ENCODE measurements around the gene USB1.
"Not testable (repeated sequence)": the region's sequence is repeated elsewhere in the genome, so short reads cannot be mapped to it uniquely, and the experiment has no call there.

Gene USB1

DNA sequence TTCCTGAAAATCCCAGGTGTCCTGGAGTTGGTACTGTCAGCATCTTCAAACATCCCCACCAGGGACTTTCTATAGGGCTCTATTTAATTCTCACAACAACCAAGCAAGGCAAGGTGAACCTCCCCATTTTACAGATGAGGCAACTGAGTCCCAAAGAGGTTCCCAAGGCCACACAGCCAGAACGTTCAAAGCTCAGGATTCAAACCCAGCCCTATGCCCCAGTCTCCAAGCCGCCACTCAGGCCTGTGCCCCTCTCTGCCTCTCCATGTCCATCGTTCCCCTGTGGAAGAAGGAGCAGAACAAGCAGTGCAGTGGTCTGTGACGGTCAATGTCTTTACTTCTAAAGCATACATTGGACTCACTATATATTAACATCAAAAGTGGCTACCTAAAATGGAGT lies 6.8 kb upstream of the USB1 start:
- DNase-seq (ENCODE audit: low read depth in 2 of 2) = no peak

DNA sequence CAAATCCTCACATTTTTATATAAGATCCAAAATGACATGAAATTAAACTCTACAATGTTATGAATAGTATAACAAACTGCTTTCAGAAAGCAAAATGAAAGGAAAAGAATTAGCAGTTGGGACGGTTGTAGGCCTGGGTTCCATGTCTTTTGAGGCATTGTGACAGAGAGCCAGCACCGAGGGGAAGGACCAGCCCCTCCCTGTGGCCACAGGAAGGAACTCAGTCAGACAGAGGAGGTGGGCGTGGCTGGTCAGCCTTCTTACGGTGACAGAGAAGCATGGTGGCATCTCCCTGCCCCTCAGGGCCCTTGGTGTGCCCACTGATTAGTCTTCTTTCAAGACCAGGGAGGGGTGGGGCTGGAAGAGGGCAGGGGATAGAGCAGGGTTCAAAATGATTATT lies 6.4 kb upstream of the USB1 start:
- DNase-seq (ENCODE audit: low read depth in 2 of 2) = no peak

DNA sequence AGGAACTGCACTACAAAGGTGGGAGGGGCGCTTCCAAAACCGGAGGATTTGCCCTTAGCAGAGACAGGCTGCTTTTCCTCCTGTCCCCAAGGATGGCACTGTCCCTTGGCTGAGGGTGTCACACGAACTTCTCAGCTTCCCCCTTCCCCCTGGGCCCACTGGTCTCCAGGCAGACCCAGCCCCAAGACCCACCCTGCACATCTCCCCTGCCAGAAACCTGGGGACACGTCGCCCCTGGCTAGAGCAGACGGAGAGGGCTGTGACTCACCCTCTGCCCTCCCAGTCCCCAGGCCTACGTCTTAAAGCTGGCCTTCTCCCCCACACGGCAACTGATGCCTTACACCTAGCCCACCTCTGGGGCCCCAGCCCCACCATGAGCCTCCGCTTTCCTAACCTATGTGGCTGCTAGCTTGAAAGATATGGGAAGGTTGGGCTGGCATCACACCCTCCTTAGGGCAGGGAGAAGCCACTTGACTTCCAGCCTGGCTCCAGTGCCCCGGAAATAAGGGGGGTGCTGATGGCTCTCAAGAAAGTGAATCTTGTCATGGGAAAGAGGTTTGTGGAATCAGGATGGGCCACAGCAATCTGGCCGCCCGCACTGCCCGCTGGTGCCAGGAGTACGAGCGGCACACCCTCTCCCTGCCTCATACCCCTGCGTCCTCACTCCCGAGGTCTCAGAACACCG lies 5.3 kb upstream of the USB1 start:
- no peak for DNase-seq (ENCODE audit: low read depth in 2 of 2)

DNA sequence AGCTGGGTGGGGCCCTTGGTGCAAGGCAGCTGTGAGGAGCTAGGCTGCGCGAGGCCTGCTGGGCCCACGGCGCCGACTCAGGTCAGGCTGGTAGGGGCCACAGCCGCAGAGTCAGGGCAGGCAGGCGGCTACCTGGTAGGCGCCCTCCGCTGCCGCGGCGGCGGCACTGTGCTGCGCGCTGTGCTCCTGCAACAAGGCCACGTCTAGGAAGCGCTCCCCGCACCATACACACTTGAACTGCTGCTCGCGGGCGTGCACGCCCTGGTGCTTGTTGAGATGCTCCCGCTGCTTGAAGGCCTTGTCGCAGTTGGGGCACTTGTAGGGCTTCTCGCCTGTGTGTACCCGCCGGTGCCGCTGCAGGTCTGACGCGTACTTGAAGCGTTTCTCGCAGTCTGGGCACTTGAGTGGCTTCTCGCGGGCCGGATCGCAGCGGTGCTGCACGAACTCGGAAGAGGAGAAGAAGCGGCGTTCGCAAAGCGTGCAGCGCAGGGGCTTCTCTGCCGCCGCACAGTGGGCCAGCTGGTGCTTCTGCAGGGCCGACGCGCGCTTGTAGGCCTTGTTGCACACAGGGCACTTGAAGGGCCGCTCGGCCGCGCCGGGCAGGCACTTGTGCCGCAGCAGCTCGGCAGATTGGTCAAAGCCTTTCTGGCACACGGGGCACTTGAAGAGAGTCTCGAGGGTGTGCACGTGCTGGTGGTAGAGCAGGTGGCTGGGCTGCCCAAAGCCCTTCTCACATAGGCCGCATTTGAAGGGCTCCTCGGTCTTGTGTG lies 4.6 kb upstream of the USB1 start:
- DNase-seq (ENCODE audit: low read depth in 2 of 2) = no peak

DNA sequence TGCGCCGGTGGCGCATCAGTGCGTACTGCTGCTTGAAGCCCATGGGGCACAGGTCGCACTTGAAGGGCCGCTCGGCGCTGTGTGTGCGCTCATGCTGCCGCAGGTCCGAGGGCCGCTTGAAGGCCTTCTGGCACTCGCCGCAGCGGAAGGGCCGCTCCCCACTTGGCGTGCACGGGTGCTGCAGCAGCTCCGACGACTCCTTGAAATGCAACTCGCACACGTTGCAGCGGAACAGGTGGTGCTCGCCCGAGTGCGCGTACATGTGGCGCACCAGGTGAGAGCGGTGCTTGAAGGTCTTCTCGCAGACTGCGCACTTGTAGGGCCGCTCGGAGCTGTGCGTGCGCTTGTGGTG lies 4.1 kb upstream of the USB1 start:
- DNase-seq (ENCODE audit: low read depth in 2 of 2) = no peak

DNA sequence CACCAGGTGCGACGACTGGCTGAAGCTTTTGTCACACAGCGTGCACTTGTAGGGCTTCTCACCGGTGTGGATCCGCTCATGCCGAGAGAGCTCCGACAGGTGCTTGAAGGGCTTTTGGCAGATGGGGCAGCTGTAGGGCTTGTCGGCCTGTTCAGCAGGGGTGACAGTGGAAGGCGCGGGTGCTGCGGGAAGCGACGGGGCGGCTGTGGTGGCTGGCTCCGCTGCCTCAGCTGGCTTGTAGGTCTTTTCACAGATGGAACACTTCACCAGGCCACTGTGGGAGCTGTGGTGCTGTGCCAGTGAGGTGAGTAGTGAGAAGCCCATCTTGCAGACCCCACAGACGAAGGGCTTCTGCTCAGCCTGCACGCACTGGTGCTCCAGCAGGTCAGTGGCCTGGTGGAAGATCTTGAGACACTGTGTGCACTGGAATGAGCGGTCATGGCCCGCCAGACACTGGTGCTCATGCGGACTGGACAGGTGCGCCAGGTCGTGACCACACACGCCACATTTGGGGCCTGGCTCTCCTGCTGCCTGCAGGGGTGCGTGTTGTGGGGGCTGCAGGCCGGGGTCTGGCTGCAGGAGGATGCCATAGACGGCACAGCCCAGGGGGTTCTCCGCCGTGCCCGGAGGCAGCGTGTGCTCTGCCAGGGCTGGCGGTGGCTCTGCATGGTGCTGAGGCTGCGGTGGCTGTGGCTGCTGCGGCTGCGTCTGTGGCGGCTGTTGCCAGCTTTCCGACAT lies 3.5 kb upstream of the USB1 start:
- DNase-seq (ENCODE audit: low read depth in 2 of 2) = no peak

DNA sequence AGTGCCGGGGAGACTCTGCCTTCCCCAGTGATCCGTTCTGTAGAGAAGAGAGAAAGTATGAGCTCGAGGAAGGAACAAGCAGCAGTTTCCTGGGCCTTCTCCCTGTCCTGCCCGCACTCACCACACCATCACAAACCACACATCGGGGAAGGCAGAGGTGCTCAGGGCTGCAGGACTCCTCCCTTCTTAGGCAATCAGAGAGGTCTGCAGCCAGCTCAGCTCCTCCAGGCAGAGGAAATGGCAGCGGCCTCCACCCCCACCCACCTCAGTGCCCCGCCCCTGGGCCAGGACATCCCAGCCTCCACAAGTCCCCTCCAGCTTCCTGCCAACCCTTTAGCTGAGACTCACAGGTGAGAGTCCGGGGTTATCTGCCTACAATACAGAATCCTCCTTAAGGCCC lies 2.7 kb upstream of the USB1 start:
- peak in 1 of 2 experiments; percentile 55 for DNase-seq (ENCODE audit: low read depth in 2 of 2)

DNA sequence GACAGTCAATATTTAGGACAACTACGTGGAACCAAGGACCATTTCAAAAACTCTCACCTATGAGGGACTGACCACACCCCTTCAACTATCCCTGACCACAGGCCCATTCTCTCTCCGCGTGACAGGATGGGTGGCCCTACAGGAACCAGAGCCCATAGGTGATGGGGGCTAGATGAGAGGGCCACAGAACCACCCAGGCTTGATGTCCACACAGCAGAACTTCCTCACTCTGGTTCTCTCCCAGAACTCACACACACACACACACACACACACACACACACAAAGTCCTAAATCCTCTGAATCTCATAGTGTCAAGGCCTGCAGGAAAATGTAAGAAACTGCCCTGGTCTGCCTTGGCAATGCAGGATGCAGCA lies 2.2 kb upstream of the USB1 start:
- DNase-seq (ENCODE audit: low read depth in 2 of 2) = no peak

DNA sequence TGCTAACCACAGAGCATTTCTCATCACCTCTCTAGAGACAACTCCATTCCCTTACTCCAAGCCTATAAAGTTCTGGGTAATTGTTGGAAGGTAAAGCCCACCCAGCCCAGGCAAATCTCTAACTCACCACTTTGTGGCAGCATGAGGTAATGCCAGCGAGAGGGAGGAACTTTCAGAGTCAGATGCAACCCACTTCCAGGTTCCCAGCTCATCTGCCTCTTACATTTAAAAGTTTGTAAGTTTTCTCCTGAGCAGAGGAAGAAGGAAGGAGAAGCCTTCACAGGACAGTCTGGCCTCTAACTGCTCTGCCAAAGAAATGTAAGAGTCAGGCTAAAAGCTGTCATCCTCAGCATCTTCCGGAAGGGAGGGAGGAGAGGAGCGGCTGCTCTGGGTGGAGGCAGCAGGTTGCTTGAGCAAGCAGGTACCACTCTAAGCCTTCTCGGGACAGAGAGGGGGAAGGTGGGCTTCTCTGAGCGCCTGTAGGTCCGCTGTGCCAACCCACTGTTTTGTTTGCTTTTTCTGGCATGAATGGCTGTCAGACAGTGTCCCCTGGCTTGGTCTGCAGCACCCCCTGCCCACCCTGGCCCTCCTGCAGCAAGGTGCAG lies 1.7 kb upstream of the USB1 start:
- DNase-seq (ENCODE audit: low read depth in 2 of 2) = no peak

DNA sequence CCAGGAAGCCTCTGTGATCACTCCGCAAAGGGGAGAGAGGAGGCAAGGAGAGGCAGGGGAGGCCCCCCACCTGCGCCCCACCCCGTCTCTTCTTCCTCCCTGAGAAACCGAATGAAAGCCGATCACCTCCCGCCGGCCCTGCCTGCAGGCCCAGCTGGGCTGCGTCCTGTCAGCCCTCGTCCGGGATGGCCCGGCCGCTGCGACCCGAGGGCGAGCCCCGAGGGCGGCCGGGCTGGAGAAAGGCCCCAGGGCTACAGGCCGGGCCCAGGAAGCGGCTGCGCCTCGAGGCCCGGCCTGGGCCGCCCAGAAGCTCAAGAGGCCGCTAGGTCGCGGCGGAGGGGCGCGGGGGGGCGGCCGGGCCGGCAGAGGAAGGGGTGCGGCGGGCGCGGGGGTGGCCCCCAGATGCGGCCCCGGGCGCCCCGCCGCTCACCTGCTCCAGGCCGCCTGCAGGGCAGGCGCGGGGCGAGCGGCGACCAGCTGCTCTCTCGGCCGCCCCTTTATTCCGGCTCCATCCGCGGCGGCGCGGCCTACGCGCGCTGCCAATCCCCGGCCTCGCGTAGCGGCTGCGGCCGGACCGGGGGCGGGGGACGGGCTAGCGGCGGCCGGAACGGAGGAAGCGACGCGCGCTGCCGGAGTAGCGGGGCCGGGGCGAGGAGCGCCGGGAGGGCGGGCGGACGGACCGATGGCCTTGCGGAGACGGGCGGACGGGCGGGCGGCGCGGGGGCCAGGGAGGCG lies 1.1 kb upstream of the USB1 start, which contains the start of gene ZNF319:
TSS of gene ZNF319 (minus strand) at position 702 of the 735 bp plus-strand sequence. CDS start 2,407 bp downstream, outside the sequence.
- DNase-seq (ENCODE audit: low read depth in 2 of 2) = no peak

DNA sequence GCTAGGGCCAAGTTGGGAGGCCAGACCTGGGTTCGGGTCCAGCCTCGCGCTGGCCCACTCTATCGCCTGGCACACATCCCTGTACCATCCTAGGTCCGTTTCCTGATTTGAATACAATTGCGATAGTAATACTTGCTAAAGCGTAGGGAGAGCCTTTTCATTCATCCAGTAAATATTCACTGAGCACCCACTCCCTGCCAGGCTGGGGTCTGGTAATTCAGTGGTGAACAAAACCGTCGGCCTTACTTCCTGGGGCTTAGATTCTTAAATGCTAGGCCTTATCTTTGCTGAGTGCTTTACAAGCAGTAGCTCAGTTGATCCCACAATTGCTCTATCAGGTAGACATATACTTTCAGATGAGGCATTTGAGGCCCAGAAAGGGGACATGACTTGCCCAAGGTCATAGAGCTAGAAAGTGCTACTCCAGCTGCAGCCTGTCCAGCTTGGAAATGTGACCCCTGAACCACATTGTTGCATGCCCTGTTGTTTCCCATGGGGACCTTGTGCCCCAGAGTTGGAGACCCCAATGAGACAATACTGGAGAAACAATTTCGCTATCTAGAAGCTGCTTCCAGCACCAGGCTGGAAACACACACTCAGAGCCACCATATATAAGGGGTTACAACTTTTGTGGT lies 691 bp downstream of the USB1 start:
- DNase-seq (ENCODE audit: low read depth in 2 of 2) = no peak

DNA sequence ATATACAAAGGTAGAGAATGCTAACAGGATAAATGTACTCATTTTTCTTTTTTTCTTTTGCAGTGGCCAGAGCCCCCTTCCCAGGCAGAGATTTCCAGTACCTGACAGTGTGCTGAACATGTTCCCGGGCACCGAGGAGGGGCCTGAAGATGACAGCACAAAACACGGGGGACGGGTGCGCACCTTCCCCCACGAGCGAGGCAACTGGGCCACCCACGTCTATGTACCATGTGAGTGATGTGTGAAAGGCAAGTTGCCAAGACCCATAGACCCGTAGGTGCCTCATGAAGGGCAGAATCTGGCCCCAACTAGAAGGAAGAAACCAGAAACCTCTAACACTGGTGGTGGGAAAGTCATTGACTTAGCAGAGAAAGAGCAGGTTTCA lies 1.2 kb downstream of the USB1 start:
- DNase-seq (ENCODE audit: low read depth in 2 of 2) = no peak

DNA sequence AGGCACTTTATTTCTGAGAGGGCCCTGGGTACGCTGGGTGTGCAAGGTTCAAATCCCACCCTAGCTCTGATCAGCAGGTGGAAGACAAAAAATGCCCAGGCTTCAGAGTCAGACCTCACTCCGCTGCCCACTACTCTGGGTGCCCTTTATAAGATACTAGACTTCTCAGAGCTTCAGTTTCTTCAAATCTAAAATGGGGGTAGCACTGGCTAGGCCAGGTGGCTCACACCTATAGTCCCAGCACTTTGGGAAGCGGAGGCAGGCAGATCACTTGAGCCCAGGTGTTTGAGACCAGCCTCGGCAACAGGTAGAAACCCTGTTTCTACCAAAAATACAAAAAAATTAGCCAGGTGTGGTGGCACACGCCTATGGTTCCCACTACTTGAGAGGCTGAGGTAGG lies 1.7 kb downstream of the USB1 start:
- DNase-seq (ENCODE audit: low read depth in 2 of 2) = no peak

DNA sequence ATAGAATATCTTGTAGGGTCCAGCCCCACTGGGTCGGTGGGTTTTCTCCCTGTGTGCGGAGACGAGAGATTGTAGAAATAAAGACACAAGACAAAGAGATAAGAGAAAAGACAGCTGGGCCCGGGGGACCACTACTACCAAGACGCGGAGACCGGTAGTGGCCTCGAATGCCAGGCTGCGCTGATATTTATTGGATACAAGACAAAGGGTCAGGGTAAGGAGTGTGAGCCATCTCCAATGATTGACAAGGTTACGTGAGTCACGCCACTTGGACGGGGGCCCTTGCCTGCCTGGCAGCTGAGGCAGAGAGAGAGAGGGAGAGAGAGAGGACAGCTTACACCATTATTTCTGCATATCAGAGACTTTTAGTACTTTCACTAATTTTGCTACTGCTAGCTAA lies 3.5 kb downstream of the USB1 start:
- DNase-seq (ENCODE audit: low read depth in 2 of 2) = not testable (repeated sequence)

DNA sequence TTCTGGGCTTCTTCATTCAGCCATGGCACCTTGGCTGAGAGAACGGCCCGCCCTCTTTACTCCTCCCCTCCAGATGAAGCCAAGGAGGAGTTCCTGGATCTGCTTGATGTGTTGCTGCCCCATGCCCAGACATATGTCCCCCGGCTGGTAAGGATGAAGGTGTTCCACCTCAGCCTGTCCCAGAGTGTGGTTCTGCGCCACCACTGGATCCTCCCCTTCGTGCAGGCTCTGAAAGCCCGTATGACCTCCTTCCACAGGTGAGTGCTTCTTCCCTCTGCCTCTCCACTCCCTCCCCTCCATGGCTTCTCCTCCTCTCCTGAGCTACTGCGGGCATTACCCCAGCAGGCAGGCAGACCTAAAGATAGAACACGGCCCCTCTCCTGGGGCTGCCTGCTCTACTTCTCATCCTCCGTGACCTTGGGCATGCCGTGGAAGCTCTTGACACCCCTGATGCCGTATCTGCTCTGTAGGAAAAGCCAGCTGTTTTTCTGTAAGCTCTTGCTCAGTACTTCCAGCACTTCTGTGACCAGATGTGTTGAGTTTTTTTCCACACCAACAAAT lies 8.7 kb downstream of the USB1 start:
- DNase-seq (ENCODE audit: low read depth in 2 of 2) = no peak

DNA sequence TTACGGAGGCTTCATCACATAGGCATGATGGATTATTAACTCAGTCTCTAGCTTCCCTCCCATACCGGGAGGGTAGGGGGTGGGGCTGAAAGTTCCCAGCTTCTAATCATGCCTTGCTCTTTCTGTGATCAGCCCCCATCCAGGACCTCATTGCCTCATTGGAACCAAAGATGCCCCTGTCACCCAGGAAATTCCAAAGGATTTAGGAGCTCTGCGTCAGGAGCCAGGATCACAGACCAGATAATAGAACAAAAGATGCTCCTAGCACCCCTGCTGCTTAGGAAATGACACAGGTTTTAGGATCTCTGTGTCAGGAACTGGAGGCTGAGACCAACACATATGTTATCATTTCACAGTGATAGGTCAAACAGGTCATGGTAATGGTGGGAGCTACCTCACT lies 9.7 kb downstream of the USB1 start:
- DNase-seq (ENCODE audit: low read depth in 2 of 2) = no peak

DNA sequence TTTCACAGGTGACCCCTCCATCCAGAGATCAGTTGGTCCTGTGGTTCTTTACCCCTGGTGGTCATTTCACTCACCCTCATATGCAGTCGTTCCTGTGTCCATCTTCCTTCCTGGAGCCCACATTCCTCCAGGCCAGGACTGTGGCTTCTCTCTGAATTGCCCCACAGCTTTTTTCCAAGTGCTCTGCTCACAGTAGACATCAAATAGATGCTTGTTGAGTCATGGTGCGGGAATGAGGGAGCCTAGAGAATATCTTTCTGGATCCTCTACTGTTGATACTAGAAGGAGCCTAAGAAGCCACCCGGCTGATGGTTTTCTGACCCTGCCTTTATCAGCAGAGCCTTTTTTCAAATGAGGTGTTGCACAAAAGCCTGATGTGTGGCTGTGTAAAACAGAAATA lies 10.4 kb downstream of the USB1 start:
- no peak for DNase-seq (ENCODE audit: low read depth in 2 of 2)

DNA sequence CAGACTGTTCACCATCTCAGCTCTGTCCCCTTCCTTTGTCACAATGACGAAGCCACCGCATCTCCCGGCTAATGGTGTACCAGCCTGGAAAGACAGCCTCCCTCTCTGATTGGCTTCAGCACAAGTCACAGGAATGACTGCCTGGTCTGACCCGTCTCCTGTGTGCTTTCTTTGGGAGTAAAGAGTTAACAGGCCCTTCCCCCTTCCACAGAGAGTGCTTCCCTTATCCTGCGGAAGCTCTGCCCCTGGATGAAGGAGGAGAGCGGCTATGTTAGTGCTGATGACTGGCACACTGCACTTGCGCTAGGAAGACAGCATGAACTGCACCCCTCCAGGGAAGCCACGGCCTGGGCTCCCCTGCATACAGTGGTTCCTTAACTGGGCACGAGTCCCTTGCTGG lies 11.3 kb downstream of the USB1 start:
- DNase-seq (ENCODE audit: low read depth in 2 of 2) = no peak

DNA sequence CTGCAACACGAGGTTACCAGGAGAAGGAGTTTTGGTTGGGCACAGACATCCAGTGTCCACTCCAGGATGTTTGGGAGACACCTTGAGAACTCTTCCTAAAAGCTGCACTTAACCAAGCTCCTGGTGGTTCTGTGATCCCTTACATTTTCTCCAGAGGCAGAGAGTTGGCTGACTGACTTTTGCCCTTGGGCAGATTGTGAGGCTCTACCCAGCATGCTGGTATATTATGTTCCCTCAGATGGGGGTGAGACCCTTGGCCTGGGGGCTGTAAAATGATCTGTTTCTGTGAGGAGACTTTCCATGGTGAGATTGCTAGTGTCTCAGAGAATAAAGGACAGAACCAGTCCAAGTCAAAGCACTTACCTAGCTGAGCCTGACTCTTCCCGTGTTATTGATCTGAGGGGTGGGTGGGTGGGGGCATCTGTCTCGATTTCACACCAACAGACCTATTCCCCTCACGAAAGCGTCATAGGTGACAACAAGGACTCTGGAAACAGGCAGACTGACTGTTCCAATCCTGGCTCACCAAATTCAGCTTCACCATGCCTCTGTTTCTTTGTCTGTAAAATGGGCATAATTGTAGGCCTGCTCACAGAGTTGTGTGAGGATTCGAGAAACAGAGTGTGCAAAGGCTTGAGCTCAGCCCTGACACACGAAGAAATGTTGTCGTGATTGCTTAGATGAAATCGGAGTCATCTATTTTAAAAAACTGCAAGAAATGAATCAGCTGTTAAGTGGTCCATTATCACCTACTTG lies 12.2 kb downstream of the USB1 start:
- no peak for DNase-seq (ENCODE audit: low read depth in 2 of 2)

DNA sequence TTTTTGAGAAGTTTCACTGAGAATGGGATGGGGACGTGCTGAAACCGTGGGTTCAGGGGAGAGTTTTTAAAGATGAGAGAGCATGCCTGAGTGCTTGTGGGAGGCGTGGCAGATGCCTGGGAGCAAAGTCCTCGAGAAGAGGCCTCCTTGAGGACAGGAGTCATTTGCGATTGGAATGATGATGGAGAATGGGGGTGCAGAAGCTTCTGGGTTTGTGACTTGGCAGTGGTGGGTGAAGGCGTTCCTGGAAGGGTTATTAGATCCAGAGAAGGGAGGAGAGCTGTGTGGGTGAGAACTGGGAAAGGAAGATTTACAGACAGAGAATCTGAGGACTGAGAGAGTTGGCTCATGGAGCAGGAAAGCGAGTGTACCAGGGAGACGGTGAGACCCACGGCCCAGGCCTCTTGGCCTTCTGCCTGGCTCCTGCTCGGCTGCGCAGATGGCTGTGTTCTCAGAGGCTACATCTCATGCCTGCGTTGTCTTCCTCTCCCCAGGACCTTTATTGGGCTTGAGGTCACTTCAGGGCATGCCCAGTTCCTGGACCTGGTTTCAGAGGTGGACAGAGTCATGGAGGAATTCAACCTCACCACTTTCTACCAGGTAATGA lies 15.7 kb downstream of the USB1 start:
- no peak for DNase-seq (ENCODE audit: low read depth in 2 of 2)
